Effector memory CD4-positive, alpha-beta T cell (primary cell): ENCODE results near the gene PDE7B.

Experiments used
- DNase-seq, 3 donors: peaks; one replicate each; pipeline ENCODE4 v3.0.0-alpha.2; 2020
- H3K27ac ChIP-seq: 2 replicates; pipeline ENCODE4 v1.7.0; 2013; ENCODE audit warnings: mild to moderate bottlenecking, low read length, moderate library complexity; ENCODE audit not compliant: insufficient read depth, poor library complexity, severe bottlenecking
- H3K27me3 ChIP-seq: replicated peaks from 2 replicates; pipeline ENCODE4 v1.7.0; 2013; ENCODE audit warnings: mild to moderate bottlenecking, low read length; ENCODE audit not compliant: insufficient read depth, control insufficient read depth, poor library complexity, severe bottlenecking
- H3K36me3 ChIP-seq: 2 replicates; pipeline ENCODE4 v1.7.0; 2013; ENCODE audit warnings: mild to moderate bottlenecking, low read length, moderate library complexity; ENCODE audit not compliant: control insufficient read depth, insufficient read depth
- H3K4me1 ChIP-seq: 2 replicates; pipeline ENCODE4 v1.7.0; 2013; ENCODE audit warnings: low read length, mild to moderate bottlenecking; ENCODE audit not compliant: control insufficient read depth, insufficient read depth, poor library complexity, severe bottlenecking
- H3K4me3 ChIP-seq: 2 replicates; pipeline ENCODE4 v1.7.0; 2013; ENCODE audit warnings: low read length, low read depth, mild to moderate bottlenecking; ENCODE audit not compliant: insufficient read depth, poor library complexity, severe bottlenecking
- H3K9me3 ChIP-seq: 2 replicates; pipeline ENCODE4 v1.7.0; 2013; ENCODE audit warnings: mild to moderate bottlenecking, low read length, moderate library complexity; ENCODE audit not compliant: control insufficient read depth

PDE7B gene

GRCh38 chr6:136188486-136188885 is 337.0 kb downstream of the PDE7B start:
- Histone ChIP-seq H3K27me3 (no peaks in the 10 kb centered on the region), H3K4me3 (no peak overlapping the region), H3K9me3 (no peaks in the 10 kb centered on the region), H3K27ac (no peak overlapping the region), H3K4me1 (no peaks in the 10 kb centered on the region), H3K36me3 (no peaks in the 10 kb centered on the region)
- no peak for DNase-seq

DNA sequence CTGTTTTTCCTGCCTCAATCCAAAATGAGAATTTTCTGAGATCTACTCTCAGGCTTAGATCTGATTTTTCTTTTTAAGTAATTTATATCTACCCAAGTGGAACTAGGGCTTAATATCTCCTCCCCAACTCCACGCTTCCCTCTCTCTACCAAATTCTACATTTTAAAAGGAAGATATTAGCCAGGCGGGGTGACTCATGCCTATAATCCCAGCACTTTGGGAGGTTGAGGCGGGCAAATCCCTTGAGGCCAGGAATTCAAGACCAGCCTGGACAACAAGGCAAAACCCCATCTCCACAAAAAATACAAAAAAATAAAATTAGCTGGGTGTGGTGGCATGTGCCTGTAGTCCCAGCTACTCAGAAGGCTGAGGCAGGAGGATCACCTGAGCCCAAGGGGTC is 337.6 kb downstream of the PDE7B start:
- Histone ChIP-seq H3K27me3 (no peaks in the 10 kb centered on the region), H3K4me1 (no peaks in the 10 kb centered on the region), H3K36me3 (no peaks in the 10 kb centered on the region), H3K4me3 (no peak overlapping the region), H3K9me3 (no peaks in the 10 kb centered on the region), H3K27ac (no peak overlapping the region)
- no peak for DNase-seq

- no peak overlapping the region for H3K4me3 ChIP-seq
- H3K36me3 ChIP-seq = no peaks in the 10 kb centered on the region
- H3K27ac ChIP-seq = no peak overlapping the region
- H3K27me3 ChIP-seq = no peaks in the 10 kb centered on the region
- H3K4me1 ChIP-seq = no peaks in the 10 kb centered on the region
- no peak for DNase-seq
- no peaks in the 10 kb centered on the region for H3K9me3 ChIP-seq
Measured at GRCh38 chr6:136191606-136192312, 340.3 kb downstream of the PDE7B start.

DNA sequence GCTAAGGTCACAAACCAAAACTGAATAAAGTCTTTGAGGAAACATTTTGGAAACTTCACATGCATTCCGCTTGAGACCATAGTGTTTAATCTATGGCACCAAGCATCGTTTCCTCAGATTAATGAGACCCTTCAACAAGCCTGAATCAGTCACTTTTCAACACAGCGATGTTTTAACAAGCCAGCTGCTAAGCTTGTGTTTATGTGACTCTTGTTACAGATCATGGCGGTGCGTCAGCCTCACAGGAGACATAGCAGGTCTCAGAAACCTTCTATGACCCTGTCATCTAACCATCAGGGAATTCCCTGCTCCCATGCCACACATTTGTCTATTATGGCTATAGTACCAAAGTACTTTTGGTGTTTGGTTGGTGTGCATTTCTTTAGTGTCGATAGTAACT is 341.4 kb downstream of the PDE7B start:
- no peak overlapping the region for H3K27ac ChIP-seq
- no peaks in the 10 kb centered on the region for H3K27me3 ChIP-seq
- H3K4me1 ChIP-seq = no peaks in the 10 kb centered on the region
- no peak overlapping the region for H3K4me3 ChIP-seq
- H3K9me3 ChIP-seq = no peaks in the 10 kb centered on the region
- no peak for DNase-seq
- no peaks in the 10 kb centered on the region for H3K36me3 ChIP-seq

GRCh38 chr6:136201732-136202131 is 350.2 kb downstream of the PDE7B start:
- H3K27ac ChIP-seq = no peak overlapping the region
- no peak for DNase-seq
- no peaks in the 10 kb centered on the region for H3K9me3 ChIP-seq
- H3K27me3 ChIP-seq = no peaks in the 10 kb centered on the region
- no peaks in the 10 kb centered on the region for H3K4me1 ChIP-seq
- no peak overlapping the region for H3K4me3 ChIP-seq
- no peaks in the 10 kb centered on the region for H3K36me3 ChIP-seq

DNA sequence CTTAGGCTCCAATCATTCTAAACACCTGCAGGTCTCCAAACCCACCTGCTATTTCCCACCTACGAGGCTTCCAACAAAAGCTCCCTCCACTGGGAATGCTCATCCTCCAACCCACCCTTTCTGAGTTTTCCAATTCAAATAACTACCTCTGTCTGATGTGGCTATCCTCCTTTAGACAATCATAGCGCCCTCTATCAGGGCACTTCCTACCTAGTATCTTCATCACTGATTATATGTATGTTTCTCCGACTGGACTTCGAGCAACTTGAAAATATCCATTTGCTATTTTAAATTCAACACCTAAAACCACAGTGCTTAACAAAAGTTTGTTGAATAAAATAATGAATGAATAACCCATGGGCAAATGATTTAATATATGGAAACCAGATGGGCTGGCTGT is 357.3 kb downstream of the PDE7B start:
- Histone ChIP-seq H3K4me3 (no peak overlapping the region), H3K27me3 (no peaks in the 10 kb centered on the region), H3K27ac (no peak overlapping the region), H3K9me3 (no peaks in the 10 kb centered on the region), H3K36me3 (no peaks in the 10 kb centered on the region), H3K4me1 (no peaks in the 10 kb centered on the region)
- DNase-seq = no peak

GRCh38 chr6:136209496-136209895 is 358.0 kb downstream of the PDE7B start:
- no peaks in the 10 kb centered on the region for H3K4me1 ChIP-seq
- H3K9me3 ChIP-seq = no peaks in the 10 kb centered on the region
- DNase-seq = no peak
- no peaks in the 10 kb centered on the region for H3K27me3 ChIP-seq
- no peaks in the 10 kb centered on the region for H3K36me3 ChIP-seq
- no peak overlapping the region for H3K27ac ChIP-seq
- H3K4me3 ChIP-seq = no peak overlapping the region

DNA sequence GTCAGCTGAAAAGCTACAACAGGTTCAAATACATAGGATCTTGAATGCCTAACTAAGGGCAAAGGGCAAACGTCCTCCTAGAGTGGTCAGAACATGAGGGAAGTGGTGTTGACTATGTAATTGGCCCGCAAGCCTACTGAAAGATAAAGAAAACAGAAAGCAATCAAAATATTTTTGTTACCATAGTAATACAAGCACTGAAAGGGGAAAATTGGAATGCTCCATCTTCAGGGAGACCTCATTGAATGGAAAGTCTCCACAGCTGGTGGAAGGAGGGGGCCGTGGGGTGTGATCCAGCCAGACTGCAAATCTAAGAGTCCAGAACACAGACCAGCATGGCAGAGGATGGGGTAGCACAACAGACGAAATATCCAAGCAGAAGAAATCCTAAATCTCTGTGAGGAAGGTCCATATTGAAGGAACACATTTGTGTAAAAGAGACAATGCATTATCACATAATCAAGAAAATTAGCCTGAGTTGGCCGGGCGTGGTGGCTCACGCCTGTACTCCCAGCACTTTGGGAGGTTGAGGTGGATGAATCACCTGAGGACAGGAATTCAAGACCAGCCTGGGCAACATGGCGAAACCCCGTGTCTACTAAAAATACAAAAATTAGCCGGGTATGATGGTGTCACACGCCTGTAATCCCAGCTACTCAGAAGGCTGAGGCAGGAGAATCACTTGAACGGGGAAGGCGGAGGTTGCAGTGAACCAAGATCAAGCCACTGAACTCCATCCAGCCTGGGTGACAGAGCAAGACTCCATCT is 359.1 kb downstream of the PDE7B start:
- Histone ChIP-seq H3K4me1 (no peaks in the 10 kb centered on the region), H3K36me3 (no peaks in the 10 kb centered on the region), H3K9me3 (no peaks in the 10 kb centered on the region), H3K27me3 (no peaks in the 10 kb centered on the region), H3K27ac (no peak overlapping the region), H3K4me3 (no peak overlapping the region)
- DNase-seq = no peak

DNA sequence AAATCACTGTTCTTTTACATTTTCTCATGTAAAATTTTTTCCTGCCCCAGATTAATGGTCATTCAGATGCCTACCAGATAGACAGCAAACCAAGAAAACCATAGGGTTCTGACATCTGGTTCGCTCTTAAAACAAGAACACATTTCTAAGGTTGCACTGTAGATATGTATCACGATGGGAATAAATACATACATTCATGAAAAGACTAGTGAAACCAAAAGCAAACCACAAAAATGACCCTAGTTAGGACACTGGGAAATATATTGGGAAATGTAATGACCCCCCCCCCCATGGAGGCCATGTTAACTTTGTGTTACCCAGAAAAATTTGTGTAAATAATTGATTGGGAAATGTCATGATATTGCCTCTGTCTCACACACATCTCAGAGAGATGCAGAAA is 361.1 kb downstream of the PDE7B start:
- no peak for DNase-seq
- Histone ChIP-seq H3K4me1 (no peaks in the 10 kb centered on the region), H3K36me3 (no peaks in the 10 kb centered on the region), H3K4me3 (no peak overlapping the region), H3K27ac (no peak overlapping the region), H3K9me3 (no peaks in the 10 kb centered on the region), H3K27me3 (no peaks in the 10 kb centered on the region)

DNA sequence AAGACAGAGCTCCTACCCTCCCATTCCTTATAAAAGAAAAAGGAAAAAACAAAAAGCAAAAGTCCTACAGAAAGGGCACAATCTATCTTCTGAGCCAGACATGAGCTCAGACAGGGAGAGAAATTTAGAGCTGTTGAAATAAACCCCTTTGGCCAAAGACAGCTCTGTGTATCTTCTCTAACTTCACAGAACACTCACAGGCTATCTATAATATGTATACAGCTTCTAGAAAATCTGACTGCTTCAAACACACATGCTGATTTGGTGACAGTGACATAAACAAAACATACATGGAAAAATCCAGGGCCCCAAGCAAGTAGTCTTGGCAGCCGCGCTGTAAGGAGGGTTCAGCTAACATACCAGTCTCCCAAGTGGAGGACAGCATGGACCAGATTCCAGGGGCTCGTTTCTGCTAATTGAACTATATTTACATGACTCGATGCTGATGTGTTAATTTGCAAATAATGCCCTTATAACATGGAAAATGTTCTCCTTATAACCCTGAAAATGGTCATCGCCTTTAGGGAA is 361.6 kb downstream of the PDE7B start:
- H3K4me1 ChIP-seq = no peaks in the 10 kb centered on the region
- DNase-seq = no peak
- H3K9me3 ChIP-seq = no peaks in the 10 kb centered on the region
- no peaks in the 10 kb centered on the region for H3K36me3 ChIP-seq
- H3K27ac ChIP-seq = no peak overlapping the region
- H3K4me3 ChIP-seq = no peak overlapping the region
- no peaks in the 10 kb centered on the region for H3K27me3 ChIP-seq
